Stimulated activated CD4-positive, alpha-beta T cell treated with anti-CD3 and anti-CD28 coated beads, Interleukin-4, amount 100 ng/mL, for 48 hours (primary cell): ENCODE measurements around the gene FAM78B.

Experiments
- DNase-seq, 2 donors: peaks; one replicate each; pipeline ENCODE4 v3.0.0-alpha.2; 2020; ENCODE audit warnings: low read depth in 2 of 2

The FAM78B gene

DNA sequence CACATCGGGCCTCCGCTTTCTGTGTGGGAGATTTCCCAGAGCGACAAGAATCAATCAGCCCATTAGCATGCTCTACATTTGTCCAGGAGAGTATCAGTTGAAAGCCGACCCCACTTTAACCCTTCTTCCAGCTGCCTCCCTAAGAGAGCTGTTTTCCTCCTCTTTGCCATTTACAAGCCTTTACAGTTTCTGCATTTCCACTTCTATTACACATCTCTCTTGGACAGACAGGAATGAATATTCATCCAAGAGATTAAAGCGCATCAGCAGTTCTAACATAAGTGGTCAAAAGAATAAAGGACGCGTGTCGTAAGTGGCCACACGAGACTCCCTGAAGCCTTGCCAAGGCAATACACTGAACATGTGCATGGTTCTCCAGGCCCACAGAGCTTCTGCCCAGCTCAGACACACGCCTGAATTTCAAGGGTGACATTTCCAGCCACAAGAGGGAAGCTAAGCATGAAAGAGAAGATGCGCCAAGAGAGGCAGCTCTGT lies 47.3 kb downstream of the FAM78B start:
- DNase-seq, result no peak

GRCh38 chr1:166117776-166118175 lies 49.0 kb downstream of the FAM78B start:
- no peak for DNase-seq

DNA sequence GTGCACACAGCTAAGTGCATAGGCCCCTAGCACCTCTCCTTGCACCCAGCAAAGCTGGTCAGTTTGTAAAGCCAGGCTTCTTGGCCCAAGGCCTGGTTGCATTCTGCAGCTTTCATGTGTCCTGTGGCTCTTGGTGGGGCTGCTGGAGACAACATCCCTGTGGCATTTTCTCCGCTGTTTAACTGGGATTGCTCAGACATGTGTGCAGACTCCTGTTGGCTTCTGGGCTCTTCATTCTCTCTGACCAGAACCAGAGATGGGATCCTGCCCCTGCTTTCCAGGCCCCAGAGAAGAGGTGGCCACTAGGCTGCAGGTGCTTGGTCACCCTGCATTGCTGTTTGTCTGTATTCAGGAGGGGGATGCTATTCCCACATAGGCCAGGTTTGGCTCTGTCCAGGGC lies 50.8 kb downstream of the FAM78B start:
- no peak for DNase-seq

- DNase-seq, result no peak
These were observed 52.4 kb downstream of the FAM78B start for GRCh38 chr1:166114419-166114818.

DNA sequence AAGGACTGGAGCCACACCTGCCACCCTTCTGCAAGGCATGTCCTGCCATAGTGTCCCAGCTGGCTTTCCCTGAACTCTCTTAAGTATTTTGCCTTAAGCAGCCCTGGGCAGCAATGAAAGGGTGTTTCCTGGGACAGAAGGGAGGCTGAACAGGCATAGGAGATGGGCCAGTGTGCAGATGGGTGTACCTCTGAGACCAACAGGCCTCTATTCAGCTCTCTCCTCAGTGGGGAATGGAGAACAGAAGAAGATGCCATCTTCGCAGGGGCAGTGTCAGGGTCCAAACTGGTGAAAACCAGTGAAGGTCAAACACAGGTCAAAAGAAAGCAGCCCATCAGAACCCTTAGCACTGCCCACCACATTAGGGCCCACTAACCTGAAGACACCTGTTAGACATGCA lies 53.2 kb downstream of the FAM78B start:
- no peak for DNase-seq

- DNase-seq, result no peak
These were observed 53.8 kb downstream of the FAM78B start for GRCh38 chr1:166113031-166113430.

GRCh38 chr1:166112425-166112824 lies 54.4 kb downstream of the FAM78B start:
- no peak for DNase-seq

DNA sequence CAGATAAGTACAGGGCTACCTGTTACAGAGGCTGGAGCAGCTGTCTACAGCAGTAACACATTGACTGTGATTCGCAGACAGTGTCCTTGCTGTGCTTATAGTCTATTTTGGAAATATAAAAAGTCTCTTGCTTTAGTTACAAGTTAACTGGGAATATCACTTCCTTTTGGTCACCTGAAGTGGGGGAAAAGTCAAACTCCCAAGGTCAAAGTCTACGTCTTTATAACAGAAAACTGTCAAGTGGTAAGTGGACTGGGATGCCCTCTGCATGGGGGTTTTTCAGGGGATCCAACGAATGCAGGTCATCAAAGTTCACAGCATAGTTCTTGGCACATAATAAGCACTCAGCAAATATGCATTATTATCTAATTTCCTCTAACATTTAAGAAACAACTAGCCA lies 55.4 kb downstream of the FAM78B start:
- no peak for DNase-seq

GRCh38 chr1:166090244-166090643 lies 76.6 kb downstream of the FAM78B start:
- no peak for DNase-seq

- no peak for DNase-seq
These were observed 77.0 kb downstream of the FAM78B start for GRCh38 chr1:166089804-166090203.

DNA sequence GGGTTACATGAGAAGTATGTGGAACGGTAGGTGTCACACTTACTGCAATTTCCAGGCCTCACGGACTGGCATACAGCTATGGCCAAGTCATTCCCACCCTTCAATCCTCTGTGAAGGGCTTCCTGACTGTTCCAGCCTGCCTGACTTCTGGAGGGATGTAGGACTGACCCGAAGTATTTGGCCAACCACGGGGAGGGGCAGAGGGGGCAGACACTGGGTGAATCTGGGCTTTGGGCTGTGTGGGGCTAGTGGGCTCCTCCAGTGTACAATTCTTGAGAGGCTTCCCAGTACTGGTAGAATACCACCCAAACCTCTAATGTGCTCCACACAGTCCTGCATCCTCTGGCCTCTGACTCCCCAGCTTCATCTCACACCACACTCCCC lies 78.2 kb downstream of the FAM78B start:
- no peak for DNase-seq

GRCh38 chr1:166087734-166088571 lies 78.8 kb downstream of the FAM78B start:
- no peak for DNase-seq

GRCh38 chr1:166086113-166086883 lies 80.5 kb downstream of the FAM78B start:
- no peak for DNase-seq

DNA sequence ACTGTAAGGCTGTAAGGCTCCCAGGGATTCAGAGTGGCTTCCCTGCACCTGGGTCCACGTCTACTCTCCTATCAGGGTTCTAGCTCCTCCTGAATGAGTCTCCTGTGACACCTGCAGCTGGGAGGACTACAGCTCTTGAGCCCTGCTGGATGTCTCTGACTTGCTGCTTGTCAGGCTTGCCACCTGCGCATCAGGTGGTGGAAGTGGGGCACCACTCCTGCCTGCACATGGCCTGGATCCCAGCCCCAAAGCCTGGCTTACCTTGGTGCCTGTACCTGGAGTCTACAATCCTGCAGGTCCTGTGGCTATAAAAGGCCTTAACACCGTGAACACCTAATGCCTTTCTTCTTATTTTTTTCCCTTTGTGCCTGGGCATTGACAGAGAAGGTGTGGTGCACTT lies 82.2 kb downstream of the FAM78B start:
- no peak for DNase-seq

GRCh38 chr1:166083887-166084286 lies 82.9 kb downstream of the FAM78B start:
- DNase-seq, result no peak

GRCh38 chr1:166082601-166083000 lies 84.2 kb downstream of the FAM78B start:
- DNase-seq, result no peak

GRCh38 chr1:166080967-166081870 lies 85.6 kb downstream of the FAM78B start:
- DNase-seq, result no peak

GRCh38 chr1:166080277-166080966 lies 86.4 kb downstream of the FAM78B start:
- no peak for DNase-seq

DNA sequence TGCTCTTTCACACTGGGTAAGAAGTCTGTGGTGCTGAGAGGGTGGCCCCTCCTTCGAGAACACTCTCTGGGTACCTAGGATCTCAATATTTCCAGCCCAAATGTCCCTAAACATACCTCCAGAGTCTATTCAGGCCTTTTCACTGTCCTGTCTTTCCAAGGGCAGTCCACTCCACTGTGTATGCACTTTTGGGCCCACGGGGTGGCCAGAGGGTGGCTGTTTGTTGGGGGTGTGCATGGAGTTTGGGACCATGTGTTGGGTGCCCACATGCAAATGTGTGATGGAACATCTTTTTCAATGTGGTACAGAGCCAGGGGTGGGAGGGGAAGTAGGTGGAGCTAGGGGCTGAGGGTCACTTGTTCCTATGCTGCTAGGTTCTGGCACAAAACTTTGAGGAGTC lies 87.5 kb downstream of the FAM78B start:
- DNase-seq, result no peak

DNA sequence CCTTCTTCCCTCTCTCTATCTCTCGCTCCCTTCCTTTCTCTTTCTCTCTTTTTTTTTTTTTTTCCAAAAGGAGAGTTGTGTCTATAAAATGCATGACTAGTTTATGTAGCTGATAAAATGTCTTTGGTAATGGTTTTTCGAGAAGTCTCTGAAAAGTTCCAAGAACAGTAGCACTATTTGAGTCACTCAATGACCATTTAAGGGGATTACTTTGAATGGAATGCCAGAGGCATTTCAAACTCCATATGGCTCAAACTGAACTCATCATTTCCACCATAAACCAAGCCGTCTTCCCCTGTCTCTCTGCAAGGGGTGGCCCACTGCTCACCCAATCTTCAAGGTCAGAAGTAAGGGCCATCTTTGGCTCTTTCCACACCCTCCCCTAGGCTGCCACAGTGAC lies 93.3 kb downstream of the FAM78B start:
- no peak for DNase-seq

DNA sequence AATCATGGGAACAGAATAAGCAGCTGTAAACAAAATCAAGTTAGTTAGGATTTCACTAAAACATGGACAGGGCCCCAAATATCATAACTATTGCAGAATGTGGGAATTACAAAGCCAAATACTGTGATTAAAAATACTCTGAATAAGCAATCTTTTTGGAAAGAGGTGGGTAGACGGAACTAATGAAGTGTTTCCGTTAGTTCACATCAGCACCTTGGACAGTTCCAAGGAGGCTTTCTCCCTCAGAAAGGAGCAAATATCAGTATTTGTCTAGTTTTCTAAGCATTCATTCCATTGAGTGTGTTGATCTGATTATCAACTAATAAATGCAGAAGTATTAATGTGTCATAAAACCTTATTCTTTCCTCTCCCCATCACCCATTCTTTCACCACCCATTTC lies 97.4 kb downstream of the FAM78B start:
- DNase-seq, result no peak
